Mesenchymal stem cell (in vitro differentiated cells and primary cell): ENCODE data around the gene GFAP.

Experiments used
- DNase-seq: peaks from one replicate; pipeline ENCODE4 v3.0.0-alpha.2; 2013
- H2AFZ ChIP-seq: one replicate; pipeline ENCODE4 v1.6.1; 2013; ENCODE audit warnings: low read depth, mild to moderate bottlenecking, control low read depth, inconsistent platforms, low read length, moderate library complexity
- H2AK5ac ChIP-seq: 2 replicates; pipeline ENCODE4 v1.6.1; 2013; ENCODE audit warnings: low read length, moderate library complexity, mild to moderate bottlenecking, inconsistent platforms; ENCODE audit not compliant: severe bottlenecking
- H2BK120ac ChIP-seq: one replicate; pipeline ENCODE4 v1.6.1; 2013; ENCODE audit warnings: low read depth, mild to moderate bottlenecking, inconsistent platforms, low read length, moderate library complexity
- H2BK12ac ChIP-seq, 2 experiments: one replicate each; pipeline ENCODE4 v1.6.1; 2013; ENCODE audit warnings: inconsistent platforms in 2 of 2, low read length in 2 of 2, mild to moderate bottlenecking in 2 of 2, moderate library complexity in 2 of 2, control low read depth in 1 of 2
- H2BK15ac ChIP-seq: one replicate; pipeline ENCODE4 v1.6.1; 2013; ENCODE audit warnings: mild to moderate bottlenecking, low read depth, inconsistent platforms; ENCODE audit not compliant: poor library complexity, severe bottlenecking
- H2BK5ac ChIP-seq: 2 replicates; pipeline ENCODE4 v1.6.1; 2013; ENCODE audit warnings: low read depth, mild to moderate bottlenecking, low read length, control low read depth, inconsistent platforms; ENCODE audit not compliant: poor library complexity, severe bottlenecking
- H3K14ac ChIP-seq, 2 experiments: one replicate each; pipeline ENCODE4 v1.6.1; 2013; ENCODE audit warnings: inconsistent platforms in 2 of 2, low read length in 2 of 2, control low read depth in 1 of 2, mild to moderate bottlenecking in 1 of 2, moderate library complexity in 1 of 2
- H3K18ac ChIP-seq, 2 experiments: one replicate each; pipeline ENCODE4 v1.6.1; 2013; ENCODE audit warnings: inconsistent platforms in 2 of 2, low read length in 2 of 2, control low read depth in 1 of 2, low read depth in 1 of 2, mild to moderate bottlenecking in 1 of 2
- H3K23ac ChIP-seq, 2 experiments: one replicate each; pipeline ENCODE4 v1.6.1; 2013; ENCODE audit warnings: inconsistent platforms in 2 of 2, low read length in 2 of 2, mild to moderate bottlenecking in 2 of 2, moderate library complexity in 2 of 2, control low read depth in 1 of 2
- H3K27ac ChIP-seq: 2 replicates; pipeline ENCODE4 v1.5.1; 2013; ENCODE audit warnings: mild to moderate bottlenecking, moderate library complexity, low read length, control low read depth, inconsistent platforms; ENCODE audit not compliant: poor library complexity, severe bottlenecking
- H3K27me3 ChIP-seq, 2 experiments: 2 replicates each; pipeline versions ENCODE4 v1.6.1 to v1.7.0; 2013; ENCODE audit warnings: low read length in 2 of 2, mild to moderate bottlenecking in 2 of 2, moderate library complexity in 2 of 2, control low read depth in 1 of 2, inconsistent platforms in 1 of 2; ENCODE audit not compliant: control insufficient read depth in 1 of 2, insufficient read depth in 1 of 2
- H3K36me3 ChIP-seq, 2 experiments: 2 replicates each; pipeline versions ENCODE4 v1.6.1 to v1.7.0; 2013; ENCODE audit warnings: low read length in 2 of 2, control low read depth in 1 of 2, inconsistent platforms in 1 of 2, low read depth in 1 of 2, mild to moderate bottlenecking in 1 of 2; ENCODE audit not compliant: insufficient read depth in 2 of 2, control insufficient read depth in 1 of 2
- H3K4ac ChIP-seq, 2 experiments: one replicate each; pipeline ENCODE4 v1.6.1; 2013; ENCODE audit warnings: inconsistent platforms in 2 of 2, low read length in 2 of 2, mild to moderate bottlenecking in 2 of 2, moderate library complexity in 2 of 2, control low read depth in 1 of 2, low read depth in 1 of 2
- H3K4me1 ChIP-seq: 2 replicates; pipeline ENCODE4 v1.6.1; 2013; ENCODE audit warnings: low read depth, low read length, control low read depth; ENCODE audit not compliant: control insufficient read depth, insufficient read depth
- H3K4me2 ChIP-seq: 2 replicates; pipeline ENCODE4 v1.6.1; 2013; ENCODE audit warnings: low read length, mild to moderate bottlenecking, inconsistent platforms; ENCODE audit not compliant: poor library complexity, severe bottlenecking
- H3K4me3 ChIP-seq, 2 experiments: 2 replicates each; pipeline versions ENCODE4 v1.5.1 to v1.7.0; 2013; ENCODE audit warnings: low read length in 2 of 2, mild to moderate bottlenecking in 2 of 2, control low read depth in 1 of 2, low read depth in 1 of 2; ENCODE audit not compliant: insufficient read depth in 1 of 2
- H3K79me1 ChIP-seq: replicated peaks from 2 replicates; pipeline ENCODE4 v1.6.1; 2013; ENCODE audit warnings: mild to moderate bottlenecking, control low read depth, low read length, inconsistent platforms; ENCODE audit not compliant: poor library complexity, severe bottlenecking
- H3K9ac ChIP-seq: 2 replicates; pipeline ENCODE4 v1.7.0; 2013; ENCODE audit warnings: mild to moderate bottlenecking, low read length, moderate library complexity
- H3K9me3 ChIP-seq: 2 replicates; pipeline ENCODE4 v1.7.0; 2013; ENCODE audit warnings: mild to moderate bottlenecking, low read length; ENCODE audit not compliant: control insufficient read depth
- H4K8ac ChIP-seq: one replicate; pipeline ENCODE4 v1.6.1; 2013; ENCODE audit warnings: inconsistent platforms, mild to moderate bottlenecking, low read length, moderate library complexity
- H4K91ac ChIP-seq: one replicate; pipeline ENCODE4 v1.6.1; 2013; ENCODE audit warnings: mild to moderate bottlenecking, low read length, inconsistent platforms
- WGBS: methylation state at CpG from one replicate; pipeline ENCODE4 v1.1.7; 2013; ENCODE audit warnings: mixed read lengths; 5-methylcytosine and 5-hydroxymethylcytosine counted together

Gene GFAP

DNA sequence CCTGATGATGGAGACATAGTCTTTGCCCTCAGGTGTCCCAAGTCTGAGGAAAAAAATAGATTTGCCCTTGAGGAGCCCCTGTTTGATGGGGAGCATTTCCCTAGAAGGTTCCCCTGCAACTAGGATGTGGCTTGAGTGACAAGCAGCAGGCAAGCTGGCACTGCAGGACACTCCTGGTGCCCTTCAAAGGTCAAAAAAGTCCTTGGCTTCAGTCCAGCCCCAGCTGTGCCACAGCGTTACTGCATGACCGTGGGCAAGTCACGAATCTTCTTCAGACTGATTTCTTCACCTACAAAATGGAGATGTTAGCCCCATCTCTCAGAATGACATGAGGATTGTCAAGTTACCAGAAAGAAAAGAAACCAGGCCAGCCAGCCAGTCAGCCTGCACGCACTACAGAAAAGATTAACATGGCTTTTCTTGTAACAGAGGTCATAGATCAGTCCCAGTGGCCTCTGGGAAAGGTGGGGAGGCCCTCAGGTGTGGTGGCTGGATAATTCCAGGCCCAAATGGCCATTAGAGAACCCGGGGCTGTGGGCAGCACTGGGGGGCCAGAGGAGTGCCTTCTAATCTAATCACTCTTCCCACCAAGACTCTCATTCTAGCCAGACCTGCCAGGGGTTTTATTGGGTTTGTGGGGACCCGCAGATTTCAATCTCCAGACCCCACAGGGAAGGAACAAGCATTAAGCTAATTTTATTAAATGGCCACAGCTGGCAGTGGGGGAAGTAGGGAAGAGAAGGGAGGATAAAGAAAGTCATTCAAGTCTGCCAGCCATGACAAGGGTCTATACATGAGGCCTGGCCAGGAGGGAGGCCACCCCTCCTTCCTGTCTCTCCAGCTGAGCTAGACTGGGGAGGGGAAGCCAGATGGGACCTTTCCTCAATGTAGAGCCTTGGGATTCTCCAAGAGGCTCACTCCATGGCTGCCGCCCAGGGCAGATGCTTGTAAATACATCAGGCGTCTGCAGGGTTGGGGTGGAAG lies 42.0 kb upstream of the GFAP start:
- Histone ChIP-seq H2AFZ (no peak overlapping the region), H3K4me3 (no peak overlapping the region), H3K23ac (no peak overlapping the region), H3K9ac (no peak overlapping the region), H4K91ac (no peak overlapping the region), H3K27me3 (peaks cover 14 to 46% of the 10 kb centered on the region in 2 experiments), H2BK5ac (no peak overlapping the region), H3K4ac (no peak overlapping the region), H3K4me1 (peaks cover 9% of the 10 kb centered on the region), H3K9me3 (no peaks in the 10 kb centered on the region), H3K4me2 (no peak overlapping the region), H3K14ac (no peak overlapping the region), H2BK12ac (no peak overlapping the region), H3K18ac (no peak overlapping the region), H3K36me3 (peaks cover 0 to 3% of the 10 kb centered on the region in 2 experiments), H3K79me1 (no peaks in the 10 kb centered on the region), H2BK120ac (no peak overlapping the region), H3K27ac (no peak overlapping the region), H4K8ac (no peak overlapping the region), H2AK5ac (no peak overlapping the region), H2BK15ac (no peak overlapping the region)
- no peak for DNase-seq
- WGBS, result 91% methylated on average over 6 of the region's 8 CpGs

DNA sequence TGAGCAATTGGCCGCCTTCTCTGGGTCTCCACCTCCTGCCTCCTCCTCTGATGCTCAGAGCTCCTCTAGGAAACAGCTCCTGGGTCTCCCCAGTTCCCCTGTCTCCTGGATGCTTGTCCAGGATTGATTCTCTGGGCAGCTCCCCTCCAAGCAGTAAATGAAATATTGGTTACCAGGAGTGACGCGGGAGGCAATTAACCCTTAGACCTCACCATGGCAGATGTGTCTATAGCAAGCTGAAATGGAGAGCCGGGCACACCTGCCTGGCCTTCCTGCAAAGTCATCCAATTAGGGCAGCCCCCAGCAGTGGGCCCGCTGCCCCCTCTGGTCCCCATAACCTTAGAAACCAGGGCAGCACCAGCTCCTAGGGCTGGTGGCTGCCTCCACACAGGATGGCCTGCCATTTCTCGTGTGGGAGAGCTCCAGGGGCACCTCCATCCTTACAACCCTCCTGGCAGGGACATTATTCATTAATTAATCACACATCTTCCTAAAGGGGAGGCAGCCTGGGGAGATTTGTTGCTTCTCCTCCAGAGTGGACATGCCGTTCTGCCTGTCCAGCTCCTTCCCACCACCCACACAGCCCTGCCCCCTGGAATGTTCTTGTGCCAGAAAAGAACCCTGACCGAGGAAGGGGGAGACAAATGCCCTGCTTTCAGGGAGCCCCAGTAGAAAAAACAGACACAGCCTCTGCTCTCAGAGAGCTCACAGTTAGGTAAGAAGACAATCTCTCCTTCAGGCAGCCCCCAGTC lies 40.5 kb upstream of the GFAP start:
- H3K4me3 ChIP-seq, result no peak overlapping the region
- H2BK120ac ChIP-seq, result no peak overlapping the region

DNA sequence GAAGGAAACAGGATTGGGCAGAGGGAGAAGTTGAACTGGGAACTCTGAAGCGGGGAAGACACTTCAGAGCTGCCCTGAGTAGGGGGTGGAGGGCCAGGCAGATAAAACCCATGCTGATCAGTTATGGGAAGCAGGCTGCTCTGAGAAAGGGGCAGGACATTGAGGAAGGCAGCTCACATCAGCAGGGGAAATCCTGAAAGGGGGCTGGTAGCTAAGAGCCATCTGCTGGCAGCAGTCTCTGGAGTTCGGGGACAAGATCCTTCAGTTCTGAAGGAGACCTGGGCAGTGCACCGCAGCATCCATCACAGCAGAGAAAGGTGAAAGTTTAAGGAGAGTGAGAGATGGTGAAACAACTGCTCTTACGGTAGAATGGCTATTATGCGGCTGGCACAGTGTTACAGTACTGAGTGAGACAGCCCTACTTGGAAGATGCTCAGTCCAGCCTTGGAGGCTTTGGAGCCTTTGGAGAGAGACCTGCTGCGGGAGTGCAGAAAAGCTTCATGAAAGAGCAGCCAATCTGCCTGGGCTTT lies 37.7 kb upstream of the GFAP start:
- Histone ChIP-seq H3K4me2 (no peak overlapping the region), H2BK5ac (no peak overlapping the region), H4K91ac (no peak overlapping the region), H2BK15ac (no peak overlapping the region), H3K4me3 (no peak overlapping the region), H3K14ac (no peak overlapping the region), H3K36me3 (no peaks in the 10 kb centered on the region), H3K23ac (no peak overlapping the region), H3K4me1 (peaks cover 5% of the 10 kb centered on the region), H3K4ac (no peak overlapping the region), H3K27ac (no peak overlapping the region), H3K18ac (no peak overlapping the region), H3K9me3 (no peaks in the 10 kb centered on the region), H3K9ac (no peak overlapping the region), H2AFZ (no peak overlapping the region), H2AK5ac (no peak overlapping the region), H2BK12ac (no peak overlapping the region), H4K8ac (no peak overlapping the region), H3K27me3 (peaks cover 6 to 25% of the 10 kb centered on the region in 2 experiments), H2BK120ac (no peak overlapping the region), H3K79me1 (no peaks in the 10 kb centered on the region)
- no peak for DNase-seq
- WGBS, result 75% methylated on average over 6 of the region's 6 CpGs

More for the DNA sequence above, 40.5 kb upstream of the GFAP start:
- no peak overlapping the region for H3K18ac ChIP-seq
- no peak overlapping the region for H2BK12ac ChIP-seq
- H2BK15ac ChIP-seq, result no peak overlapping the region
- H3K9ac ChIP-seq, result no peak overlapping the region
- no peak overlapping the region for H2BK5ac ChIP-seq
- no peak overlapping the region for H3K4ac ChIP-seq
- H3K79me1 ChIP-seq, result no peaks in the 10 kb centered on the region
- H3K4me1 ChIP-seq, result peaks cover 9% of the 10 kb centered on the region
- DNase-seq, result no peak
- no peak overlapping the region for H3K14ac ChIP-seq
- H3K23ac ChIP-seq, result no peak overlapping the region
- peaks cover 0 to 3% of the 10 kb centered on the region in 2 experiments for H3K36me3 ChIP-seq
- no peak overlapping the region for H3K4me2 ChIP-seq
- no peak overlapping the region for H3K27ac ChIP-seq
- H4K8ac ChIP-seq, result no peak overlapping the region
- H2AK5ac ChIP-seq, result no peak overlapping the region
- WGBS, result 86% methylated on average over 8 of the region's 8 CpGs
- H3K27me3 ChIP-seq, result peaks cover 14 to 43% of the 10 kb centered on the region in 2 experiments
- H4K91ac ChIP-seq, result no peak overlapping the region
- H2AFZ ChIP-seq, result no peak overlapping the region
- H3K9me3 ChIP-seq, result no peaks in the 10 kb centered on the region
